Coronary artery (tissue), 2 donors: ENCODE results near the gene IER3IP1.
"Not testable (repeated sequence)": the region's sequence is repeated elsewhere in the genome, so short reads cannot be mapped to it uniquely, and the experiment has no call there.

Experiments used
- DNase-seq: peaks from one replicate; pipeline ENCODE4 v3.0.0-alpha.2; 2017; ENCODE audit warnings: low spot score
- H3K27ac ChIP-seq, 2 donors: fragments of 200-600 bp; sonication (generic); one replicate each; pipeline ENCODE4 v1.5.1; 2016 to 2019
- H3K4me3 ChIP-seq: fragments of 200-600 bp; sonication (generic); 2 replicates; pipeline ENCODE4 v1.5.1; 2016; ENCODE audit warnings: mild to moderate bottlenecking, moderate library complexity
- TF ChIP-seq, protein P1 (sequence below): fragments of 200-600 bp; sonication (generic); IDR thresholded peaks from one replicate; pipeline ENCODE4 v1.5.1; 2019; ENCODE audit warnings: antibody characterized with exemption

IER3IP1 gene

DNA sequence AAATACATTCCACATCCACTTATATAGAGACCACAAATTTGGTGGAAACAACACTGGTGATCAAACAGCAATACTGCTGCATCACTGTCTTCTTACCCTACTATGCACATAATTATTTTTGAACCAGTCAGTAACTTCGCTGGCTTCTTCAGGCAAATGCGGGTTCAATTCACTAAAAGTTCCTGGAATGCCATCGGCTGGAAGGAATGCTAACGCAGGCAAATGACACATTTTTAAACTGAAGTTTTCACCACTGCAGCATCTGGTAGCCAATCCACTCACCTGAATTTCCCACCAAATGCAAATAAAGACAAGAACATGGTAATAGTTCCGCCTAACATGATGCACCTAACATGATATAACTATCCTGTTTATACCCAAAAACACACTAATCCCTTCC, 15.9 kb downstream of the IER3IP1 start:
- H3K27ac ChIP-seq: no peak overlapping the region
- TF ChIP-seq, protein P1, sequence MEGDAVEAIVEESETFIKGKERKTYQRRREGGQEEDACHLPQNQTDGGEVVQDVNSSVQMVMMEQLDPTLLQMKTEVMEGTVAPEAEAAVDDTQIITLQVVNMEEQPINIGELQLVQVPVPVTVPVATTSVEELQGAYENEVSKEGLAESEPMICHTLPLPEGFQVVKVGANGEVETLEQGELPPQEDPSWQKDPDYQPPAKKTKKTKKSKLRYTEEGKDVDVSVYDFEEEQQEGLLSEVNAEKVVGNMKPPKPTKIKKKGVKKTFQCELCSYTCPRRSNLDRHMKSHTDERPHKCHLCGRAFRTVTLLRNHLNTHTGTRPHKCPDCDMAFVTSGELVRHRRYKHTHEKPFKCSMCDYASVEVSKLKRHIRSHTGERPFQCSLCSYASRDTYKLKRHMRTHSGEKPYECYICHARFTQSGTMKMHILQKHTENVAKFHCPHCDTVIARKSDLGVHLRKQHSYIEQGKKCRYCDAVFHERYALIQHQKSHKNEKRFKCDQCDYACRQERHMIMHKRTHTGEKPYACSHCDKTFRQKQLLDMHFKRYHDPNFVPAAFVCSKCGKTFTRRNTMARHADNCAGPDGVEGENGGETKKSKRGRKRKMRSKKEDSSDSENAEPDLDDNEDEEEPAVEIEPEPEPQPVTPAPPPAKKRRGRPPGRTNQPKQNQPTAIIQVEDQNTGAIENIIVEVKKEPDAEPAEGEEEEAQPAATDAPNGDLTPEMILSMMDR: no peak
- H3K4me3 ChIP-seq: no peak overlapping the region
- DNase-seq: no peak

DNA sequence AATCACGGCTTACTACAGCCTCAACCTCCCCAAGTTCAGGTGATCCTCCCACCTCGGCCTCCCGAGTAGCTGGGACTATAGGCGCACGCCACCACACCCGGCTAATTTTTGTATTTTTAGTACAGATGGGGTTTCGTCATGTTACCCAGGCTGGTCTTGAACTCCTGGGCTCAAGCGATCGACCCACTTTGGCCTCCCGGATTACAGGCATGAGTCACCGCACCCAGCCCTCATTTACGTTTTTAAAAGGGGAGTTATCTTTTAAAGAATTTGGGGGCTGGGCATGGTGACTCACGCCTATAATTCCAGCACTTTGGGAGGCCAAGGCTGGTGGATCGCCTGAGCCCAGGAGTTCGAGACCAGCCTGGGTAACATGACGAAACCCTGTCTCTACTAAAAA, 17.8 kb downstream of the IER3IP1 start:
- not testable (repeated sequence) for H3K27ac ChIP-seq, DNase-seq, H3K4me3 ChIP-seq

DNA sequence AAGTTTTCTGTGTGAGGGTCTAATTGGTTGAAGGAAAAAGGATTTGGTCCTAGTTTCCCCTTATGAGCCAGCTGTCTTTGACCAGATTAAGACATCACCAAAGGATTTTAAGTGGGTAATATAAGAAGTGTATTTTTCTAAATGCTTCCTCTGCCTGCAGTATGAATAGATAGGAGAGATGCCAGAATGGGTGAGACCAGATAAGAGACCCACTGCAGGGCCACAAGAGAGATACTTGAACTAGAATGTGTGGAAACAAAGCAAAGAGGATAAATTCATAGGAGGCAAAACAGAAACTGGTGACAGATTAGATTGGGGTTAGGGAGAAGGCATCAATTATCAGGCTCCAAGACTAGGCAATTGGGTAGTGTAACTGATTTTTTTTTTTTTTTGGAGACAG, 24.7 kb downstream of the IER3IP1 start:
- TF ChIP-seq, protein P1: no peak
- H3K27ac ChIP-seq: no peak overlapping the region

DNA sequence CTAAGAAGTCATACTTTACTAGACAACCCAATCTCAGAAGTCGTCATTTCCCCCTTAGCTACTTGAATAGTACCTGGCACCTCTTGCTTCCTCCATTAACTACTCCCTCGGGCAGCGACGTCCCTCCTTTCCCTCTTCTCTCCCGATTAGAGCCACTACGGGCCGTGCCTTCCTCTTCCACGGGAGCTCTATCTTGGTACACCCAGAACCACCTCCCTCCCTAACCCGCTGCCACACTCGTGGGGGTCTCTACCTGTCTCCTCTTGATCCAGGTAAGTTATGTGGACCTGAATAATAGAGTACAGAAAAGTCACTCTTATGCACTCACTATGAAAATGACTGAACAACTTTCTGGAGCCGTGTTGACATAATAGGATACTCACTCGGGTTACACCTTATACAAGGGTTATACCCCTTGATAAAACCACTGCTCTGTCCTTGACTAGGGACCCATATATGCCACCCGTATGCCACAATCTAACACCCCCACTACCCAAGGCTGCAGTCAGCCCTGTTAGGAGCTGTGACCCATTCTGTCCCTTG, 25.3 kb downstream of the IER3IP1 start:
- TF ChIP-seq, protein P1: no peak
- Histone ChIP-seq H3K27ac (peak overlapping the region; percentile 78 to 98), H3K4me3 (peak overlapping the region; percentile 95)
- no peak for DNase-seq

More for the DNA sequence above, 24.7 kb downstream of the IER3IP1 start:
- DNase-seq: no peak
- peak overlapping the region; percentile 95 for H3K4me3 ChIP-seq

DNA sequence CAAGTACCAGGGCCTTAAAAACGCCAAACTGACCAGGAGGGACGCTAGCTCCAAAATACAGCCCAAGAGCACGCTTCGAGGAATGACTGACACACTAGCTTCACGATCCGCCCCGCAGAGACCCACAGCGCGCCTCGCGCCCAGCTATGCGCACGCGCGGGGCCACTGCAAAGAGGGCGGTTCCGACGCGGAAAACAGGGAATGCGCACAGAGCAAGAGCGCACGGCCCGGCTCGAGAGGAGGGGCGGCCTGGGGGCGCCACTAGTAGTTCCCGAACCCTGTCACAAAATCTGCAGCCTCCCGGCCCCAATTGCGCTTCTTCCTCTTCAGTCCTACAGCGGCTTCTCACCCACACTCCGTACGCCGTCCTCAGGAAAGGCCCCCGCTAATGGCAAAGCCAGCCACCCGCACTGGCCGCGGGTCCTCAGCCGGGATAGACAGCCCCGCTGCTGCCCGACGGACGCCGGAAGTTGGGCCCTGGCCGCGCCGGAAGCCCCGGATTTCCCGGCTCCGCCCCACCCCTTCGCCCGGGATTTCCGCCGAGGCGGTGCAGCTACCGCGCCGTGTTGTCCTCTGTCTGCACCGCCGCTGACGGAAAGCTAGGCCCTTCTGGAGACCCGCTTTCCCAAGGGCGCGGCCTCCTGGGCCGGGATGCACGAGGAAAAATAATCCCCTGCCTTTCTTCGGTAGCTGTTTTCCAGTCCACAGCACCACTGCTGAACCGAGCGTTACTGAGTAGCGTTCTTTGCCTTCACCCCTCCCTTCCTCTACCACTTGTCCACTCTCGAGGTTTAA, 25.9 kb downstream of the IER3IP1 start, which contains the start of gene HDHD2:
TSS of gene HDHD2 (minus strand) at position 472 of the 795 bp plus-strand sequence. CDS start 14,061 bp downstream, outside the sequence.
- TF ChIP-seq, protein P1: no peak
- H3K4me3 ChIP-seq: peak within 1 kb of the TSS; percentile 95
- peak; percentile 90 for DNase-seq

DNA sequence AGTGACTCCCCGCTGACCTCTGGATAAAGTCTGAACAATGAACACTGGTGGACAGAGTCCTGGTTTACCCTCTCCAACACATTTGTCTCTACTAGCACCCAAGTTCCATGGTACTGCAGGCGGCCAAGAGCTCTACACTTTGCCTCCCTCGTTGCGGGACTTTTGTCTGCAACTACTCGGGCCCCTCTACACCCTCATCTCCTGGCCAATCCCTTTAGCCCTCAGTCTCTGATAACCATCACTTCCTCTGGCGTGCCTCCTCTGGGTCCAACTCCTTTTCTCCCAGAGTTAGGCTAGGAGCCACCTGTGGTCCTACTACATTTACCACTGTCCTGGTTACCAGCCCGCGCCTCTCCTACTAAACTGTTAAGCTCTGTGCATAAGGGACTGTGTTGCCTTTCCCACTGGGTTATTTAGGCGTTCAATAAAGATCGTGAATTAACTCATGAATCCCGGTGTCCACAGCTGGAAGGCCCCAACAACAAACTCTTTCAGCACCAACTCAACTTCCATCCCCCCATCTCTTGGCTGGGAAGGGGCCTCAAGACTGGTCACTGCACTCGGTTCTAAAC, 26.6 kb downstream of the IER3IP1 start:
- TF ChIP-seq, protein P1: no peak
- Histone ChIP-seq H3K4me3 (peak overlapping the region; percentile 95), H3K27ac (peak overlapping the region; percentile 78 to 98)
- DNase-seq: no peak

More for the DNA sequence above, 25.9 kb downstream of the IER3IP1 start, which contains the start of gene HDHD2:
- H3K27ac ChIP-seq: peak within 1 kb of the TSS; percentile 78 to 98

DNA sequence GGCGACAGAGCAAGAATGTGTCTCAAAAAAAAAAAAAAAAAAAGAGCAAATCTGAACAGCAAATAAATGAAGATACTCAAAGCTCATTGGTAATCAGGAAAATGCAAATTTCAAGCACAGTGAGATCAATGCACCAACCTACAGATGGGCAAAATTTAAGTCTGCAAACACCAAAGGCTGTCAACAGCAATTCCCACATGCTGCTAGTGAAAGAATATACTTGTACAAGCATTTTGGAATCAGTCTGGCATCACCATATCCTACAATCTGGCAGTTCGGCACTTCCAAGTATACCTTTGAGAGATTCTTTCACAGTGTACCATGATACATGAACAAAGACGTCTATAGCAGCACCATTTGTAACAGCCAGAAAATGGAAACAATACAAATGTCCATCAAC, 30.0 kb downstream of the IER3IP1 start:
- no peak for DNase-seq
- H3K27ac ChIP-seq: no peak overlapping the region
- no peak overlapping the region for H3K4me3 ChIP-seq
- TF ChIP-seq, protein P1: no peak
